Fibroblast of the aortic adventitia (primary cell): ENCODE results near the gene LTO1. TPM values are rescaled to one million over a fixed set of nuclear protein-coding genes. Genes with fewer than 3 reads are reported as not detected.

Experiments
- DNase-seq: peaks from one replicate; pipeline ENCODE4 v3.0.0-alpha.2; 2010; ENCODE audit warnings: low read depth
- H3K4me3 ChIP-seq: 2 replicates; pipeline ENCODE4 v1.5.1; 2011; ENCODE audit warnings: low read depth, mild to moderate bottlenecking, control low read depth, low read length, moderate library complexity
- CTCF ChIP-seq: IDR thresholded peaks from 2 replicates; pipeline ENCODE4 v1.5.1; 2011; ENCODE audit warnings: mild to moderate bottlenecking, low read length, control low read depth, inconsistent platforms; ENCODE audit not compliant: insufficient read depth
- total RNA-seq: library from RNA; depleted of rRNA; stranded (reverse); fragments of >200 nt; gene quantifications from 2 replicates; pipeline ENCODE4 v1.2.3, GENCODE V29; 2012; ENCODE audit warnings: low replicate concordance

The LTO1 gene
- total RNA-seq, 1 donor, result 16.4 TPM

DNA sequence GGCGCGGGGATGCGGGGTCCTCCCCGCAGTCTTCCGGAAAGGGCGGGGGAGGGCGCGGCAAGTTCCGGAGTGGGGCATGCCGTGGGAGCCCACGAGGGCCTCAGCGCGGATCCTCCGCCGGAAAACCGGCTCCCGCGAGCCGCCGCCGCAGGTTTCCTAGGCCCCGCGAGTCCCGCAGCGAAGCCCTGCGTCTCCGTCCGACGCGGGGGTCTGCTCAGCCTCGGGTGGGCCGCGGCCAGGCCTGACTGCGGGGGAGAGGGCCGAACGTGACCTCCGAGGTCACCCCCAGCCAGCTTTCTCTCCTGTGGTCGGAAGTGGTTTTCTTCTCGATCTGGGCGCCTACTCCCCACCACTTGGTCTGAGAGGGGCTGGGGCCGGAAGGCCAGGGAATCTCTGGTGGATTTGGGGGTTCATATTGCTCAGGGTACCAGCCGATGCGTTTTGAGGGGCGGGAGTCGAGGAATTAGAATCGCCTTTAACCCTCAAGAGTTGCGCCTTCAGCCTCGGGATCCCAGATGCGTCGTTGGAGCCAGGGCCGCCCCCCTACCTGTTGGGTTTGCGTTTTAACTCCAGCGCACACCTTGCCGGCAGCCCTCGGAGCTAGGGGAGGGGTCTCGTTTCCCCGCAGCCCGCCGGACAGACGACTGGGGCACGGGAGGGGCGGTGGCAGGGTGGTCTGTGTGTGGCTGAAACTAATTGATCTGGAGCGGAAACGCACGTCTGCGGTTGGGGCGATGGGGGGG lies 37.8 kb downstream of the LTO1 start:
- H3K4me3 ChIP-seq, result no peak overlapping the region
- TF ChIP-seq CTCF, result no peak
- DNase-seq, result no peak

DNA sequence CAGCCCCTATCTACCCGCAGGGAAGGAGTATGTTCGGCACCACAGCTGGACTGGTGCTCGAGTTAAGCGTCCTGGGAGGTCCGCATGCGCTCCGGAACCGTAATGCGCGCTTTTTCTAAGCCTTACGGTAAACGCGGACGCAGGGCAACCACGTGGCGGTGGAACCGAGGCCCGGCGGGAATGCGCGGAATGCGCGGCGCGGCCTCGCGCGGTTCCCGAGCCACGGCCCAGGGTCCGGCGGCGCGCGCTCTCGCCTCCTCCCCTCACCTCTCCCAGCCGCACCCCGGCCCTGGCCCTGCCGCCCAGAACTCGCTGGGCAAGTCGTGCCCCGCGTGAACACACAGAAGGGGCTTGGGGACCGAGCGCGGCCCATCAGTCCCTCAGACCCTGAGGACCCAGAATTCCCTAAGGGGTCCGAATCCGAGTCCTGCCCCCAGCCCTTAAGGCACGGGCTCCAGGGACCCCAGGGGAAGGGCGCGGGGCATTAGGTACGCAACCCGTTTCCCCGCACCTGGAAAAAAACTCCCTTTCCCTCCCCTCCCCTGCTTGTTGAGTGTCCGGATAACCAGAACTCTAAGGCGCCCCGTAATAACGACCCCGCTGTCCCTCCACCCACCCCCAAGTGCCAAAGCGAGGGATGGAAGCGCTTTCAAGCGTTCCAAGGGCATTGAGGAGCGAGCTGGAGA lies 38.5 kb downstream of the LTO1 start:
- H3K4me3 ChIP-seq, result peak overlapping the region; percentile 44
- peak; percentile 92 for DNase-seq
- TF ChIP-seq CTCF, result no peak

GRCh38 chr11:69635804-69636511 lies 39.2 kb downstream of the LTO1 start:
- TF ChIP-seq CTCF, result no peak
- H3K4me3 ChIP-seq, result peak overlapping the region; percentile 44
- no peak for DNase-seq

DNA sequence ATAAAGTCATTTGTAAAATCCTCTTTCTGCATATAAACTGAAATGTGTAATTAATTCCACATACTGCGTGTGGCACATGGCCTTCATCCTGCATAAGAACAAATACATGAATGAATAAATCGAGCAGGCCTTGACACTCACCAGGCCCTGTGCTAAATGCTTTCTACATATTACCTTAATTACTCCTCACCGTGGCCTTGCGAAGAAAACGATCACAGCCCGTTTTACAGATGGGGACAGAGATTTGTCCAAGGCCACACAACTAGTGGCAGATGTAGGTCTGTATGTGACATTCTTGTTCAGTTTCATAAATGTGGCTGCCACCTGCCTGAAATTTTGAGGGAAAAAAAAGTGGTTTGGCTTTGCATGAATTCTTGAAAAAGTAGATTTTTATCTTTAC lies 40.0 kb downstream of the LTO1 start:
- TF ChIP-seq CTCF, result no peak
- no peak for DNase-seq
- no peak overlapping the region for H3K4me3 ChIP-seq

DNA sequence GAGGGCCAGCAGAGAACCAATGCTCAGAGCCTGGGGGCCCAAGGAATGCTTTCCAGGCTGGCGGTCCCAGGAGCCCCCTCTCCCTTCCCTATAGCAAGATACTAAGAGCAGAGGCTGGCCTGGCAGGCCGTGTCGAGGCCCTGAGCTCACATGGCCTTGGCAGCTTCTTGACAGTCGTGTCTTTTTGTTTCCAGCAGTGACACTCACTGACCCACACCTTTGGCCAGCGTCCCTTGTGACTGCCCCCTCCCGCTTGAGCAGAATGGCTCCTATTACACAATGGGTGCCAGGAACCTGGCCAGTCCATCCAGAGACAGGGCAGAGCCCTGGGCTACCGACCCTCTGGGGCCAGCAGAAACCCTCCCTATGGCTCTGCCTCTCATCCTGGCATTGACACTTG lies 40.6 kb downstream of the LTO1 start:
- no peak for DNase-seq

DNA sequence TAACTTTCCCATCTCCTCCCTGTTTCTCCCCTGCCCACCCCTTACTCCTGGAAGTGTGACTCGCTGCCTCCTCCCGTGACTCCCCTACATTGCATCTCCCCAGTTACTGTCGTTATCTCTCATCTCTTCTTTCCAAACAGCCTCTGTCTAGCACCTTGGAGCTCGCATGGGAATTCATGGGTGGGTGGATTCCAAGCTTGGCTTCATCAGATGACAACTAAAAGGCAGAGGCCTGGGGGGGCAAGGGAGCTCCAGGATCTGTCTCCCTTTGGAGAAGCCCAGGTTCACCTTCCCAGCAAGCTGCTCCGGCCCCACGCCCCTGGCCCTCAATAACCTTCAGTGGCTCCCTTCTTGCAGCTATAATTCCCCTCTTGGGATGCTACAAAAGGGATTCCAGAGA lies 41.1 kb downstream of the LTO1 start:
- no peak for DNase-seq
- no peak for TF ChIP-seq CTCF
- no peak overlapping the region for H3K4me3 ChIP-seq

More for the DNA sequence above, 40.6 kb downstream of the LTO1 start:
- no peak for TF ChIP-seq CTCF
- no peak overlapping the region for H3K4me3 ChIP-seq
